RWPE2 (cell line): ENCODE measurements around the gene SCFD1.

Source experiments
- ATAC-seq: fragments of 200-7000 bp; cut with Tn5 transposase; 3 replicates; pipeline ENCODE4 v1.9.1; 2021; ENCODE audit warnings: low read depth
- DNase-seq: peaks from one replicate; pipeline ENCODE4 v3.0.0-alpha.2; 2020; ENCODE audit warnings: low spot score
- H3K27ac ChIP-seq: fragments of 450-650 bp; 2 replicates; pipeline ENCODE4 v1.5.1; 2017; ENCODE audit warnings: mild to moderate bottlenecking; ENCODE audit not compliant: poor library complexity, severe bottlenecking
- H3K27me3 ChIP-seq: fragments of 250-450 bp; sonication (Bioruptor Pico); 2 replicates; pipeline ENCODE4 v1.5.1; 2021; ENCODE audit warnings: mild to moderate bottlenecking, moderate library complexity; ENCODE audit not compliant: insufficient read depth, poor library complexity, severe bottlenecking
- H3K36me3 ChIP-seq: fragments of 250-450 bp; sonication (Bioruptor Pico); 2 replicates; pipeline ENCODE4 v1.5.1; 2020; ENCODE audit warnings: low read depth, mild to moderate bottlenecking, moderate library complexity
- H3K4me1 ChIP-seq: fragments of 250-450 bp; sonication (Bioruptor Pico); 2 replicates; pipeline ENCODE4 v1.5.1; 2021; ENCODE audit warnings: mild to moderate bottlenecking, moderate library complexity; ENCODE audit not compliant: insufficient read depth, poor library complexity, severe bottlenecking
- H3K4me3 ChIP-seq: fragments of 250-450 bp; sonication (Bioruptor Pico); 2 replicates; pipeline ENCODE4 v1.5.1; 2021; ENCODE audit warnings: mild to moderate bottlenecking, moderate library complexity; ENCODE audit not compliant: severe bottlenecking
- H3K9me3 ChIP-seq: fragments of 250-450 bp; sonication (Bioruptor Pico); 2 replicates; pipeline ENCODE4 v1.5.1; 2021; ENCODE audit warnings: mild to moderate bottlenecking, moderate library complexity; ENCODE audit not compliant: severe bottlenecking
- CTCF ChIP-seq: fragments of 450-650 bp; IDR thresholded peaks from one replicate; pipeline ENCODE4 v1.5.1; 2017; ENCODE audit warnings: mild to moderate bottlenecking, moderate library complexity; ENCODE audit not compliant: poor library complexity, severe bottlenecking

The SCFD1 gene

GRCh38 chr14:30748343-30748742 is 126.2 kb downstream of the SCFD1 start:
- DNase-seq (no peak), ATAC-seq (no peak)
- H3K27me3 ChIP-seq, result peaks cover 8% of the 10 kb centered on the region
- no peak overlapping the region for H3K4me3 ChIP-seq
- no peaks in the 10 kb centered on the region for H3K4me1 ChIP-seq
- TF ChIP-seq CTCF, result no peak
- H3K27ac ChIP-seq, result no peak overlapping the region
- no peaks in the 10 kb centered on the region for H3K9me3 ChIP-seq
- H3K36me3 ChIP-seq, result no peaks in the 10 kb centered on the region

- no peak for TF ChIP-seq CTCF
- DNase-seq (no peak), ATAC-seq (no peak; the same call in 2 of the 3 replicates)
Measured at GRCh38 chr14:30751646-30752416, 129.7 kb downstream of the SCFD1 start.

DNA sequence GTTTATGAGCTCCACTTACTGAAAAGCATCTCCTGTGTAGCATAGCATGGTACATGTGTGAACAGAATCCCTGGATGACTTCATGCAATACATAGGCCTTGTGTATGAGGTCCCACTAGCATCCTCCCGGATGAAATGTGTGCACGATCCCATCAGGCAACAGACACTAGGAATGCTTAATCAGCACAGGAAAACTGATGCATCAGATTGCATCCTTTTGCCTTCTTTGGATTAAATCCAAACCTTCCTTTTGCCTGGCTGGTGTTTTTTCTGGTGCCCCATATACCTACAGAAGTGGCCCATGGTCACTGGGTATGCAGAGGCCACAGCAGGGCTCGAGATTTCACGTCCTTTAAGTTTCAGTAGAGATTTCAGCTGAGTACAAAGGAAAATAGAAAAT is 131.3 kb downstream of the SCFD1 start:
- Histone ChIP-seq H3K9me3 (no peaks in the 10 kb centered on the region), H3K36me3 (no peaks in the 10 kb centered on the region), H3K4me1 (no peaks in the 10 kb centered on the region), H3K27me3 (peaks cover 10% of the 10 kb centered on the region), H3K4me3 (no peak overlapping the region), H3K27ac (no peak overlapping the region)
- TF ChIP-seq CTCF, result no peak
- DNase-seq, result no peak
- no peak for ATAC-seq

More at GRCh38 chr14:30751646-30752416, 129.7 kb downstream of the SCFD1 start:
- Histone ChIP-seq H3K4me1 (no peaks in the 10 kb centered on the region), H3K36me3 (no peaks in the 10 kb centered on the region), H3K27me3 (peaks cover 13% of the 10 kb centered on the region), H3K4me3 (no peak overlapping the region), H3K9me3 (no peaks in the 10 kb centered on the region), H3K27ac (no peak overlapping the region)

DNA sequence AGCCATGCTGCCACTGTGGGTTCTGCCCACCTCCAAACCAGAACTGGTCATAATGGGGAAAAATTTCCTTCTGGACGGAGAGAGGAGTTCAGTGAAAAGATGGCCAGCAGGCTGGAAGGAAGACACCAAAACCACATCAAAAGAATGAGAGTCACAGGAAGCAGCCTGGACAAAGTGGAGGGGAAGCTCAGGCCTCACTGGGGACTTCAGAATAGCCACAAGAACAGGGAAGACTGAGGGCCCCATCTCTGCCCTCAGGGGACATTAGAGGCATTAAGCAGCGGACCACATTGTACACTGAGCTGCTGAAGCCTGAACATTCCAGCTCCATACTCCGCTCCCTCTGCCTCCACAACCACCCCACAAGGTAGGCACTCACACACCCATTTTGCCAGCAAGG is 132.7 kb downstream of the SCFD1 start:
- DNase-seq (no peak), ATAC-seq (no peak)
- H3K36me3 ChIP-seq, result no peaks in the 10 kb centered on the region
- TF ChIP-seq CTCF, result no peak
- H3K27ac ChIP-seq, result no peak overlapping the region
- H3K4me1 ChIP-seq, result no peaks in the 10 kb centered on the region
- peaks cover 11% of the 10 kb centered on the region for H3K27me3 ChIP-seq
- H3K4me3 ChIP-seq, result no peak overlapping the region
- H3K9me3 ChIP-seq, result no peaks in the 10 kb centered on the region

GRCh38 chr14:30756594-30756993 is 134.5 kb downstream of the SCFD1 start:
- Histone ChIP-seq H3K9me3 (no peaks in the 10 kb centered on the region), H3K36me3 (no peaks in the 10 kb centered on the region)

More at GRCh38 chr14:30756594-30756993, 134.5 kb downstream of the SCFD1 start:
- no peaks in the 10 kb centered on the region for H3K4me1 ChIP-seq
- H3K27me3 ChIP-seq, result peaks cover 9% of the 10 kb centered on the region
- TF ChIP-seq CTCF, result no peak
- no peak overlapping the region for H3K27ac ChIP-seq
- ATAC-seq (no peak), DNase-seq (no peak)
- no peak overlapping the region for H3K4me3 ChIP-seq
